Measurements from ENCODE around the gene PTPN22.

The PTPN22 gene

DNA sequence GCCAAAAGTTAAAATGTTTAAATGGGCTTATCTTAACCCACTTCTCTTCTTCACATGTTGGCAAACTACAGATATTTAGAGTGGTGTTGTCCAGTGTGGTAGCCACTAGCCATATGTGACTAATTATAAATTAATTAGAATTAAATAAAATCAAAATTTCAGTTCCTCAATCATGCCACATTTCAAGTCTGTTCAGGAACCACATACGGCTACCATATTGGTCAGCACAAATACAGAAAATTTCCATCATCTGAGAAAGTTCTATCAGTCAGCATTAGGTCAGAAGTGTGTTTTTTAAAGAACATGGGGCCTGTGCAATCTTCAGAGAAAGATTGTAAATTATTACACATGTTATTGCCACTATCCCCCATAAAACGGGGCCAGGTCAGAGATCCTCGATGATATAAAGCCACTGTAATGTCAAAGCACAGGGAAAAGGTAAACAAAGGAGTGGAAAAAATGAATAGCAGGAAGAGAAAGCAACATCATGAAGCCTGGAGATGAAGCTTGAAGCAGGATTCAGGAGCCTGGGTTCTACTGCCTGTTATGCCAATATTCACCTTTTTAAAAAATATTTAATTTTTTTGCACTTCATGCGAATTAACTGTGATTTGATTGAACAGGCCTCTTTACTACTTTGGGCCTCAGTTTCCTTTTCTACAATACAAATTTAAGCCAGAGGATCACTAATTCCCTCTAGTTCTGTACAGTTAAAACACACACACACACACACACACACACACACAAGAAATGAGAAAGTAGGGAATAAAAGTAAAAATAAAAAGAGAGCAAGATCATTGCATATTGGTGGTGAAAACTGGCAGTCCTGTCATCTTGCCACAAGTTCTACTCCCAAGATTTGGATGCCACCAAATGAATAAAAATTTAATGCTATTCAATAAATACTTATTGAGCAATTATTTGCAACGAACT, 61.6 kb downstream of the PTPN22 start (continued):
- TF ChIP-seq, protein P1, sequence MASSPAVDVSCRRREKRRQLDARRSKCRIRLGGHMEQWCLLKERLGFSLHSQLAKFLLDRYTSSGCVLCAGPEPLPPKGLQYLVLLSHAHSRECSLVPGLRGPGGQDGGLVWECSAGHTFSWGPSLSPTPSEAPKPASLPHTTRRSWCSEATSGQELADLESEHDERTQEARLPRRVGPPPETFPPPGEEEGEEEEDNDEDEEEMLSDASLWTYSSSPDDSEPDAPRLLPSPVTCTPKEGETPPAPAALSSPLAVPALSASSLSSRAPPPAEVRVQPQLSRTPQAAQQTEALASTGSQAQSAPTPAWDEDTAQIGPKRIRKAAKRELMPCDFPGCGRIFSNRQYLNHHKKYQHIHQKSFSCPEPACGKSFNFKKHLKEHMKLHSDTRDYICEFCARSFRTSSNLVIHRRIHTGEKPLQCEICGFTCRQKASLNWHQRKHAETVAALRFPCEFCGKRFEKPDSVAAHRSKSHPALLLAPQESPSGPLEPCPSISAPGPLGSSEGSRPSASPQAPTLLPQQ (tag by site-specific recombination; IDR thresholded peaks at IDR 0.05) = no peak
- TF ChIP-seq ZNF544 (tag by site-specific recombination; IDR thresholded peaks at IDR 0.05) (no peak), ZBTB20 (tag by site-specific recombination; IDR thresholded peaks at IDR 0.05) (peak; percentile 23; the same call in 1 of the 2 replicates), ZNF48 (tag by site-specific recombination; IDR thresholded peaks at IDR 0.05) (no peak), ZNF391 (tag by site-specific recombination; IDR thresholded peaks at IDR 0.05; ENCODE audit: borderline replicate concordance, low read depth) (no peak), OSR2 (tag by site-specific recombination; IDR thresholded peaks at IDR 0.05) (peak; percentile 49; the same call in 1 of the 2 replicates), SALL2 (tag by site-specific recombination; IDR thresholded peaks at IDR 0.05; ENCODE audit: borderline replicate concordance) (no peak), TRIM28 (IDR thresholded peaks at IDR 0.05; ENCODE audit: borderline replicate concordance, low read length) (peak; percentile 38; the same call in 1 of the 2 replicates), SCRT1 (tag by site-specific recombination; IDR thresholded peaks at IDR 0.05; ENCODE audit: borderline replicate concordance) (no peak), WT1 (tag by site-specific recombination; IDR thresholded peaks at IDR 0.05) (no peak), YY1 (tag by site-specific recombination; IDR thresholded peaks at IDR 0.05) (no peak), ZSCAN30 (tag by site-specific recombination; IDR thresholded peaks at IDR 0.05) (no peak), KLF1 (tag by site-specific recombination; IDR thresholded peaks at IDR 0.05) (no peak), ZNF677 (tag by site-specific recombination; IDR thresholded peaks at IDR 0.05) (no peak), KLF16 (tag by site-specific recombination; IDR thresholded peaks at IDR 0.05) (no peak), ZNF521 (tag by site-specific recombination; IDR thresholded peaks at IDR 0.05) (no peak), ZNF132 (tag by site-specific recombination; IDR thresholded peaks at IDR 0.05; ENCODE audit: borderline replicate concordance) (no peak), ZEB2 (tag by site-specific recombination; IDR thresholded peaks at IDR 0.05) (no peak), ZNF16 (tag by site-specific recombination; IDR thresholded peaks at IDR 0.05; ENCODE audit: low read depth) (no peak), ZXDB (tag by site-specific recombination; IDR thresholded peaks at IDR 0.05) (no peak; the same call in 1 of the 2 replicates)
- TF ChIP-seq, protein P2, sequence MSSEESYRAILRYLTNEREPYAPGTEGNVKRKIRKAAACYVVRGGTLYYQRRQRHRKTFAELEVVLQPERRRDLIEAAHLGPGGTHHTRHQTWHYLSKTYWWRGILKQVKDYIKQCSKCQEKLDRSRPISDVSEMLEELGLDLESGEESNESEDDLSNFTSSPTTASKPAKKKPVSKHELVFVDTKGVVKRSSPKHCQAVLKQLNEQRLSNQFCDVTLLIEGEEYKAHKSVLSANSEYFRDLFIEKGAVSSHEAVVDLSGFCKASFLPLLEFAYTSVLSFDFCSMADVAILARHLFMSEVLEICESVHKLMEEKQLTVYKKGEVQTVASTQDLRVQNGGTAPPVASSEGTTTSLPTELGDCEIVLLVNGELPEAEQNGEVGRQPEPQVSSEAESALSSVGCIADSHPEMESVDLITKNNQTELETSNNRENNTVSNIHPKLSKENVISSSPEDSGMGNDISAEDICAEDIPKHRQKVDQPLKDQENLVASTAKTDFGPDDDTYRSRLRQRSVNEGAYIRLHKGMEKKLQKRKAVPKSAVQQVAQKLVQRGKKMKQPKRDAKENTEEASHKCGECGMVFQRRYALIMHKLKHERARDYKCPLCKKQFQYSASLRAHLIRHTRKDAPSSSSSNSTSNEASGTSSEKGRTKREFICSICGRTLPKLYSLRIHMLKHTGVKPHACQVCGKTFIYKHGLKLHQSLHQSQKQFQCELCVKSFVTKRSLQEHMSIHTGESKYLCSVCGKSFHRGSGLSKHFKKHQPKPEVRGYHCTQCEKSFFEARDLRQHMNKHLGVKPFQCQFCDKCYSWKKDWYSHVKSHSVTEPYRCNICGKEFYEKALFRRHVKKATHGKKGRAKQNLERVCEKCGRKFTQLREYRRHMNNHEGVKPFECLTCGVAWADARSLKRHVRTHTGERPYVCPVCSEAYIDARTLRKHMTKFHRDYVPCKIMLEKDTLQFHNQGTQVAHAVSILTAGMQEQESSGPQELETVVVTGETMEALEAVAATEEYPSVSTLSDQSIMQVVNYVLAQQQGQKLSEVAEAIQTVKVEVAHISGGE (tag by site-specific recombination; conservative IDR thresholded peaks at IDR 0.05; ENCODE audit: low read depth) = no peak
- TF ChIP-seq, protein P3, sequence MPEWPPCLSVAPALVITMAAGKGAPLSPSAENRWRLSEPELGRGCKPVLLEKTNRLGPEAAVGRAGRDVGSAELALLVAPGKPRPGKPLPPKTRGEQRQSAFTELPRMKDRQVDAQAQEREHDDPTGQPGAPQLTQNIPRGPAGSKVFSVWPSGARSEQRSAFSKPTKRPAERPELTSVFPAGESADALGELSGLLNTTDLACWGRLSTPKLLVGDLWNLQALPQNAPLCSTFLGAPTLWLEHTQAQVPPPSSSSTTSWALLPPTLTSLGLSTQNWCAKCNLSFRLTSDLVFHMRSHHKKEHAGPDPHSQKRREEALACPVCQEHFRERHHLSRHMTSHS (tag by site-specific recombination; IDR thresholded peaks at IDR 0.05) = no peak
